ENCODE data around the gene TRIP13. TPM values are rescaled to one million over a fixed set of nuclear protein-coding genes. Genes with fewer than 3 reads are reported as not detected.
A peak's percentile ranks its signal among the peaks of the same experiment; 100 is the strongest.

TRIP13 gene
- total and polyA plus RNA-seq, 4 donors, result 2.7 to 6.2 (median 3.2) TPM

GRCh38 chr5:931570-932145 lies 39.0 kb downstream of the TRIP13 start:
- Histone ChIP-seq H3K27me3 (ENCODE audit: control insufficient read depth in 3 of 3, insufficient read depth in 3 of 3, low read length in 2 of 3) (no peaks in the 10 kb centered on the region), H3K36me3 (ENCODE audit: control insufficient read depth in 4 of 4, insufficient read depth in 4 of 4, low read length in 4 of 4) (no peaks in the 10 kb centered on the region), H3K4me3 (no peak overlapping the region), H3K9me3 (ENCODE audit: control insufficient read depth in 4 of 4, insufficient read depth in 3 of 4, low read length in 3 of 4) (no peaks in the 10 kb centered on the region), H3K9ac (ENCODE audit: insufficient read depth in 1 of 2, low read length in 2 of 2) (no peak overlapping the region), H3K4me1 (ENCODE audit: control insufficient read depth in 5 of 5, insufficient read depth in 5 of 5, low read length in 5 of 5) (peaks cover 0 to 13% (median 8%) of the 10 kb centered on the region in 5 donors), H3K27ac (ENCODE audit: low read depth in 1 of 2, low read length in 1 of 2) (no peak overlapping the region)
- no peak for TF ChIP-seq CTCF (IDR thresholded peaks at IDR 0.05; ENCODE audit: control extremely low read depth, extremely low read depth)
- DNase-seq (no peak), ATAC-seq (ENCODE audit: insufficient read depth, low FRiP score) (no peak)
- 83 to 84% methylated on average over 13 of the region's 13 CpGs for WGBS, 2 donors

- WGBS, 2 donors, result 85 to 86% methylated on average over 8 of the region's 8 CpGs
- TF ChIP-seq CTCF (IDR thresholded peaks at IDR 0.05; ENCODE audit: control extremely low read depth, extremely low read depth), result no peak
- peaks cover 0 to 13% (median 8%) of the 10 kb centered on the region in 5 donors for H3K4me1 ChIP-seq (ENCODE audit: control insufficient read depth in 5 of 5, insufficient read depth in 5 of 5, low read length in 5 of 5)
- H3K36me3 ChIP-seq (ENCODE audit: control insufficient read depth in 4 of 4, insufficient read depth in 4 of 4, low read length in 4 of 4), result no peaks in the 10 kb centered on the region
- no peak for ATAC-seq (ENCODE audit: insufficient read depth, low FRiP score)
- H3K27me3 ChIP-seq (ENCODE audit: control insufficient read depth in 3 of 3, insufficient read depth in 3 of 3, low read length in 2 of 3), result no peaks in the 10 kb centered on the region
- DNase-seq, result no peak
- H3K9ac ChIP-seq (ENCODE audit: insufficient read depth in 1 of 2, low read length in 2 of 2), result no peak overlapping the region
- no peaks in the 10 kb centered on the region for H3K9me3 ChIP-seq (ENCODE audit: control insufficient read depth in 4 of 4, insufficient read depth in 3 of 4, low read length in 3 of 4)
- peak overlapping the region in 1 of 2 donors; percentile 43 for H3K27ac ChIP-seq (ENCODE audit: low read depth in 1 of 2, low read length in 1 of 2)
- no peak overlapping the region for H3K4me3 ChIP-seq
Observed at GRCh38 chr5:932151-932627, 39.5 kb downstream of the TRIP13 start.

DNA sequence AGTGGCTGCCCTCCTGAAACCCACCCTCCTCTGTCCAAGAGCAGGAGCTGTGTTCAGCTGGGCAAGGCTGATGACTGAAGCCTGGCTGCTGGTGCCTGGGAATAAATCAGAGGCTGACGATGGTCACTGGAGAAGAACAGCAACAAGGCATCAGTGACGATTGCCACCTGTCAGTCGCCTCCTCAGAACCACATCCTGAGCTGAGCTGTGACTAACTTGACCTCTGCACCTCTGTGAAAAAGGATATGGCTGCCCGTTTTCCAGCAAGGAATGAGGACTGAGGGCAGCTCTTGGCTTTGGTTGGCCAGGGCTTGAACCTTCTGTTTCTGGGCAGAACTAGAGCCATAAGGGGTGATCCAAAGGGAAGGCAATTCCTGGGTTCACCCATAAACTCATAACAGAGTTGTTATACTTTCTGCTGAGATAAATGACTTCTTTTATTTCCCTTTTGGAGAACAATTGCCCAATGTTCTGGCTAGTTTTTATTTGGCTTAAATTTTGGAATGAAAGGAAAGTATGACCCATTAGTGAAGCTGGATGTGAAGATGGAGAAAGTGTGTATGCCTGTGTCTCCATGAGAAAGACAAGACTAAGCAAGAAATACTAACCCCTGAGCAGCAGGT lies 40.1 kb downstream of the TRIP13 start:
- DNase-seq (peak in 2 of 3 donors; percentile 53 to 69), ATAC-seq (ENCODE audit: insufficient read depth, low FRiP score) (peak; percentile 23)
- H3K27me3 ChIP-seq (ENCODE audit: control insufficient read depth in 3 of 3, insufficient read depth in 3 of 3, low read length in 2 of 3), result no peaks in the 10 kb centered on the region
- no peaks in the 10 kb centered on the region for H3K36me3 ChIP-seq (ENCODE audit: control insufficient read depth in 4 of 4, insufficient read depth in 4 of 4, low read length in 4 of 4)
- H3K4me3 ChIP-seq, result no peak overlapping the region
- no peak for TF ChIP-seq CTCF (IDR thresholded peaks at IDR 0.05; ENCODE audit: control extremely low read depth, extremely low read depth)
- H3K9ac ChIP-seq (ENCODE audit: insufficient read depth in 1 of 2, low read length in 2 of 2), result no peak overlapping the region
- no peaks in the 10 kb centered on the region for H3K9me3 ChIP-seq (ENCODE audit: control insufficient read depth in 4 of 4, insufficient read depth in 3 of 4, low read length in 3 of 4)
- WGBS, 2 donors, result 52 to 70% methylated on average over 4 of the region's 4 CpGs
- H3K27ac ChIP-seq (ENCODE audit: low read depth in 1 of 2, low read length in 1 of 2), result peak overlapping the region in 1 of 2 donors; percentile 43
- H3K4me1 ChIP-seq (ENCODE audit: control insufficient read depth in 5 of 5, insufficient read depth in 5 of 5, low read length in 5 of 5), result peaks cover 0 to 13% (median 8%) of the 10 kb centered on the region in 5 donors
